HG02678 (cell line): Measurements from ENCODE around the gene ZSWIM5.
"Not testable (repeated sequence)": the region's sequence is repeated elsewhere in the genome, so short reads cannot be mapped to it uniquely, and the experiment has no call there.

Source experiments
- ATAC-seq: cut with Tn5 transposase; IDR thresholded peaks from one replicate; pipeline ENCODE4 v1.9.1; 2021; ENCODE audit warnings: mild to moderate bottlenecking, moderate library complexity; ENCODE audit not compliant: unreplicated experiment

The ZSWIM5 gene

DNA sequence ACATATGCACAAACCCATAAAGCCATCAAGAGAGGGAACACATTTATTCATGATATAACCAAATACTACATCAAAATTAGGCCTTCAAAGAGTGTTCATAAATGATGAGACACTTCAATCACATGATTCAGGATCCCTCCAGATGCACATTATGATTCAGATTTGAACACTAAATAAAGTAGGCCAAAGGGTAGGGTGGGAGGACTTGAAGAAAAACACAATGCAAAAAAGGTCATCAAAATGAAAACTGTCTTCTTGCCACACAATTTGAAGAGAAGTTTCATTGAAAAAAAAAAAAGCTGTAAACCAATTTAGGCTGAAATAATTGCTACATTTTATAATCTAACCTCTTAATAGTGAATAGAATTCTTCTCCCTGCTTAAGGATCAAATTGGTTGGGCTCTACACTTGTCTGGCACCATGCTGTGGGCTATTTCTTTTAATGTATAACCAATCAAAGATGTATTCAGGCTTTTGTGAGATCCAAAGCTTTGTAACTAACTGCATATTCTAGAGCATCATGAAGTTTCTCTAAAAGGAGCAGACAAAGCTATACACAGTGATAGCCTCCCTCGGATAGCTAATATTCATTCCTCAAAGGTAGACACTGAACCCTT, 58.1 kb downstream of the ZSWIM5 start:
- no peak for ATAC-seq

DNA sequence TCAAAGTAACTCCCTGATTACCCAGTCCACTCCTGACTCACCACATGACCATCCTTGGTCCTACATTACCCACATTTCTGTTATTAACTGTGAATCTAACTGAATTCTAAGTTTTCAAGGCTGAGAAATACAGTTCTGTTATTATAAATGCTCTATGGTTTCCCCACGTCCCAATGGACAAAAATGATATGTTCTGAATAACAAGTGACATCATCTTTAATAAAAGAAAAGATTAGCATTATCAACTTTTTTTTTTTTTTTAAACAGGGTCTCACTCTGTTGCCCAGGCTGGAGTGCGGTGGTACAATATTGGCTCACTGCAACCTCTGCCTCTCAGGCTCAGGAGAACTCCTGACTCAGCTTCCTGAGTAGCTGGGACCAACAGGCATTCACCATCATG, 59.6 kb downstream of the ZSWIM5 start:
- ATAC-seq: no peak

DNA sequence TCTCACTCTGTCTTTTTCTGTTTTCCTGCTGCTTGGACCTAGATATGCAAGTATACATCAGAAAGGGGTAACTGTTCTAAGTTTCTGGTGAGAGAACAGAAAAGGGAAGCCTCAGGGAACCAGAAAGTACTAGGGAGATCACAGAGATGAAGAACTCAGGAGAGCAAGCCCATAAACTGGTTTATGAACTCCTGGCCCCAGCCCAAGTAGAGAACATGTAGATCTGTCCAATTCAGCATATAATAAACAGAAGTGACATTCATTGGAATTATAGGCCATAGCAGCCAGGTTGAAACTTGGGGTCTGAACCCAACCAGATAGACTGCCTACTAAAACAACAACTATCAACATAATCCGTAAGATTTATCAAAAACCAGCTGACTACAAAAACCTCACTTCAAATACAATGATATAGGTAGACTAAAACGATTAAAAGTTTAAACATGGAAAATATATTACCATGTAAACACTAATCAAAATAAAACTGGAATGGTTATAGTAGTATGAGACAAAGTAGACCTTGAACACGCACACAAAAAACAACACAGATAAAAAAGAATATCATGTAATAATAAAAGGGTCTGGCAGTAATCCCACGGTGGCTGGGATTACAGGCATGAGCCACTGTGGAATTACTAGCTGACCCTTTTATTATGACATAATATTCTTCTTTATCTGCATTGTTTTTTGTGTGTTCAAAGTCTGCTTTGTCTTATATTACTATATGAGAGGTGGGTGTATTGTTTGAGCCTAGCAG, 65.0 kb downstream of the ZSWIM5 start:
- no peak for ATAC-seq

DNA sequence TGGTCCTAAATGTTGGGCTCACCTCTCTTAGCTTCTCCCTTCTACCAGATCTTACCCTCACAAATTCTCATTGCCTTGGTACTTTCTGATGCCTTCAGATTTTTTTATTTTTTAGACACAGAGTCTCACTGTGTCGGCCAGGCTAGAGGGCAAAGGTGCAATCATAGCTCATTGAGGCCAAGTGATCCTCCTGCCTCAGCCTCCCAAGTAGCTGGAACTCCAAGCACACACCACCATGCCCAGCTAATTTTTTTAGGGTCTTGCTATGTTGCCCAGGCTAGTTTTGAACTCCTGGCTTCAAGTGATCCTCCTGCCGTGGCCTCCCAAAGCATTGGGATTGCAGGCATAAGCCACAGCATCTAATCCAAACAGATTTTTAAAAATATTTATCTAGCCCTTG, 69.4 kb downstream of the ZSWIM5 start:
- no peak for ATAC-seq

DNA sequence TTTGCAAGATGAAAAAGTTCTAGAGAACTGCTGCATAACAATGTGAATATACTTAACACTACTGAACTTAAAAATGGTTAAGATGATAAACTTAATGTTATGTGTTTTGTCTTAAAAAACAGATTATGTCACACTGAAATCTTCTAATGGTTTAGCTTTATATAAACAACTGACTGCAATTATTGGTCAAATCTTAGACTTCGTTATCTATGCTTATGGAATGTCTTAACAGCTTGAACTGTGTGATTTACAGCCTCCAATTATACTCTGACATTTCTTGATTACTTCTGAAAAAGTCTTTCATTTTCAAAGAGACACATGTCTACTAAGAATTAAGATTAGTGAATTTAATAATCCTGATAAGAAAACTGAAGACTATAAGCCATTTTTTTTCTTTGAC, 71.1 kb downstream of the ZSWIM5 start:
- no peak for ATAC-seq

DNA sequence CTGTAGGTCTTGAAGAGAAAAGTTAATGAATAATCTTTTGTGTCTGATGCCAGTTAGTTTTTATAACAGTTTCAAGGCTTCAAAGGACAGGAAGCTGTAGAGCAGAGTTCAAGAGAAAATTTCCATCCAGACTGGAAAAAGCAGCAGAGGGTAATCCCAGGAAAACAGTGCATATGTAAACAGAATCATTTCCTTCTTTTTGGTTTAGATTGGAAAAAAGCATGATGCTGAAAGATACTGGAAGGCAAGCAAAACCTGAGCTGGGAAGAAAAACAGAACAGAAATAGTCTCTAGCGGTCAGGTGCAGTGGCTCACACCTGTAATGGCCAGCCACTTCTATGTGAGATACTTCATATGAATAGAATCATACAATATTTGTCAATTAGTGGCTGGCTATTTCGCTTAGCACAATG, 71.9 kb downstream of the ZSWIM5 start:
- ATAC-seq: no peak

DNA sequence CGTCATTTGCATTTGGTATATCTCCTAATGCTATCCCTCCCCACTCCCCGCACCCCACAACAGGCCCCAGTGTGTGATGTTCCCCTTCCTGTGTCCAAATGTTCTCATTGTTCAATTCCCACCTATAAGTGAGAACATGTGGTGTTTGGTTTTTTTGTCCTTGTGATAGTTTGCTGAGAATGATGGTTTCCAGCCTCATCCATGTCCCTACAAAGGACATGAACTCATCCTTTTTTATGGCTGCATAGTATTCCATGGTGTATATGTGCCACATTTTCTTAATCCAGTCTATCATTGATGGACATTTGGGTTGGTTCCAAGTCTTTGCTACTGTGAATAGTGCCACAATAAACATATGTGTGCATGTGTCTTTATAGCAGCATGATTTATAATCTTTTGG, 73.7 kb downstream of the ZSWIM5 start:
- not testable (repeated sequence) for ATAC-seq

DNA sequence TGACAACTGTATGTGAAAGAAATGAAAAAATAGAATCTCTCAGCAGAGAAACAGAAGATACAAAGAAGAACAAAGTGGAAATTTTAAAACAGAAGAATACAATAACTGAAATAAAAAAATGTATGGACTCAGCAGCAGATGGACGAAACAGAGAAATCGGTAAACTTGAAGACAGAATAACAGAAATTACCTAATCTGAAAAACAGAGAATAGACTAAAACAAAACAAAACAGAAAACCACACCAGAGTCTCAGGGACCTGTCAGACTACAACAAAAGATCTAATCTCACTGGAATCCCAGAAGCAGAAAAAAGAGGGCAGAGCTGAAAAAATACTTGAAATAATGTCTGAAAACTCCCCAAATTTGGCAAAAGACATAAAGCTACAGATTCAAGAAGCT, 83.0 kb downstream of the ZSWIM5 start:
- no peak for ATAC-seq

DNA sequence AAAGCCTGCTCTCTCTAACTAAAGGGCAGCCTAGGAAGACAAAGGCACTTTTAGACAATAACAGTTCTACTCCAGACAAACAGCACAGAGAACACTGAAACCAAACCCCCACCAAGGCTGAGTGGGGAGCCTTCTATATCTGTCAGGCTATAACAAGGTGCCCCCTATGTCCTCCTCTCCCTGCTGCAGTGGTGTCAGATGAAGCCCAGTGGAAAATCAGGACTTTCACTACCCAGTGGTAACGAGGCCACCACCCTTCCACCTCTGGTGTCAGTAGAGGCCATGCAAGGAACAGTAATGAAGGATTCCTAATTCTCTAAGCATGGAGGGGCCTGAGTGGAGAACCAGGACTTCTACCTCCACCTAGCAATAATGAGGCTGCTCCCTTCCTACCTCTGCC, 83.7 kb downstream of the ZSWIM5 start:
- ATAC-seq: no peak

DNA sequence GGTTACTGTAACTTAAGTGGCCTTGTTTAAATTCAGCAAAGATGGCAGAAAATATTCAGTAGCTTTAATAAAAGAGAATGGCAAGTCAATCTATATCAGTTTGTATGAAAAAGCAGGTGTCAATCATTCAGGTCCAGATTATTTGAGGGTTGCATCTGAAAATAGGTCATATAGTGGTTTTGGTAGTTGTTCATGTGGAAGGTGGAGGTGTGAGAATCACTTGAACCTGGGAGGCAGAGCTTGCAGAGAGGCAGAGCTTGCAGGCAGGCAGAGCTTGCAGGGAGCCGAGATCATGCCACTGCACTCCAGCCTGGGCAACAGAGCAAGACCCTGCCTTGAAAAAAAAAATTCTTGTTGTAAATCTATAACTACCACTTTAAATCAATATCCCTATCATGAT, 88.6 kb downstream of the ZSWIM5 start:
- no peak for ATAC-seq

DNA sequence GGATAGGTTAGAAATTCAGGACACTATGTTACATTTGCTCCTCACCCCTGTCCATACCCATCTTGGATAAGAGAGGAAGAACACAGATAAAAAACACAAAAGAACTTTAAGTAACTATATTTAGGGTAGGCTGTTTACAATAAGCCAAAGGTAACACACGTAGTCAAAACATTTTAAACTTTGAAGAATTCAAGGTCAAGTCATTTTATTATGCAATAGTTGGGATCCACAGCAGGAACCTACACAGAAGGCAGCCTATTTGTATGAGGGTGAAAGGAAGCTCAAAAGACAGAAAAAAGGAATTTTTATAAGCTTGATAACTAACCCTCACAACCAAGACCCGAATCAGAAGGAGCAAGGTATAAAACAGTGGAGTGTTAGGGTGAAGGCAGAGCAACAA, 89.6 kb downstream of the ZSWIM5 start:
- no peak for ATAC-seq

DNA sequence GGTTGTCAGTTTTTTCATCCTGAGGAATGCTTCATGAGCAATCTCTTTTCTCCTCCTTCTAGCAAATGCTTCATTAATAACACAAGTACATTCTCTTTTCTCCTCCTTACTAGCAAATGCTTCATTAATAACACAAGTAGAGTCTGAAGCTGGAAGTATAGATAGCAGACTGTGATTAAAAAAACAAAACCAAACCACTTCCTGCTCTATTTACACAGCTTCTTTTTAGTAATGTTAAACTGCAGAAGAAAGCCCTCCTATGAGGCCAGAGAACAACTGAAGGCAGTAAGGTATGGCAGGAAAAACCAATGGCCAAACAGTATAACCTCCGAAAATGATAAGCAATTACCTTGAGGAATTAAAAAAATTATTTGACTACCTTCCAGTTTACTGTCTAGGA, 90.1 kb downstream of the ZSWIM5 start:
- no peak for ATAC-seq

DNA sequence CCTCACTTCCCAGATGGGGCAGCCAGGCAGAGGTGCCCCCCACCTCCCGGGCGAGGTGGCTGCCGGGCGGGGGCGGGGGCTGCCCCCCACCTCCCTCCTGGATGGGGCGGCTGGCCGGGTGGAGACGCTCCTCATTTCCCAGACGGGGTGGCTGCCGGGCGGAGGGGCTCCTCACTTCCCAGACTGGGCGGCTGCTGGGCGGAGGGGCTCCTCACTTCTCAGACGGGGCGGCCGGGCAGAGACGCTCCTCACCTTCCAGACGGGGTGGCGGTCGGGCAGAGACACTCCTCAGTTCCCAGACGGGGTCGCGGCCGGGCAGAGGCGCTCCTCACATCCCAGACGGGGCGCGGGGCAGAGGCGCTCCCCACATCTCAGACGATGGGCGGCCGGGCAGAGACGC, 91.2 kb downstream of the ZSWIM5 start:
- ATAC-seq: not testable (repeated sequence)

DNA sequence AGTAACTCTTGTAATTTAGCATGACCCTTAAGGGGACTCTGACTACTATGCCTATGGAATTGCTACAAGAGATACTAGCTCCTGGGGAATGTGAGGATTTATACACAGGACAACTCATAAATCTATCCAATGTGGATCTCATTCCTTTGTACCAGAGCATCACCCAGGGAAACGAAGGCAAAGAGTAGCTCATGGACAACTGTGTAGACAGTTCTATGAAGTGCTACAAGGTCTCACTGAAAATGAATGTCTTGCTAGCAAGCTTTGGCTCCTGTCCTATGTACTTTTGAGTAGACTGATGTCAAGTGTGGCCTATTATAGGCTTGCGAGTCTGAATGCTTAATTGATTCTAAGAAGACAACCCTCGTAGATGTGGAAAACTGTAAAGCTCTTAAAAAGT, 93.7 kb downstream of the ZSWIM5 start:
- ATAC-seq: no peak

DNA sequence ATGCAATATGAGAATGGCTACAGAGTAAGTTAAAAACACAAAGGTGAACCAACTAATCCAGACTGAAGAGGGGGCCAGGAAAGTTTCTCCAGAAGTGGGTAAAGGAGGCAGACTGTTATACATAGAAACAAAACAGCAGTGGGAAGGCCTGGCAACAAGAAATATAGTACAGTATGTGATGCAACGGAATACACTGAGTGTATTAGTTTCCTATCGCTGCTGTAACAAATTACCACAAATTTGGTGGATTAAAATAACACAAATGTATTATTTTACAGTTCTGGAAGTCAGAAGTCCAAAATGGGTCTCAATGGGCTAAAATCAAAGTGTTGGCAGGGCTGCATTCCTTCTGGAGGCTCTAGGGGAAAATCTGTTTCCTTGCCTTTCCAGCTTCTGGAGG, 95.2 kb downstream of the ZSWIM5 start:
- ATAC-seq: no peak

DNA sequence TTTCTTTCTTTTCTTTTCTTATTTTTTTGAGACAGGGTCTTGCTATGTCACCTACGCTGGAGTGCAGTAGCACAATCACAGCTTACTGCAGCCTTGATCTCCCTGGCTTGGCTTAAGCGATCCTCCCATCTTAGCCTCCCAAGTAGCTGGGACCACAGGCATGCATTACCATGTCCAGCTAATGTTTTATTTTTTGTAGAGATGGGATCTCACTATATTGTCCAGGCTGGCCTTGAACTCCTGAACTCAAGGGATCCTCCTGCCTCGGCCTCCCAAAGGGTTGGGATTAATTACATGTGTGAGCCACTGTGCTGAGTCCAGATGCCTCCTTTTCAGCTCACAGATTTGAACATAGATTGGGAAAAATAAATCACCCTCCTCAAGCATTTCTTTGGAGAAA, 98.6 kb downstream of the ZSWIM5 start:
- ATAC-seq: no peak

DNA sequence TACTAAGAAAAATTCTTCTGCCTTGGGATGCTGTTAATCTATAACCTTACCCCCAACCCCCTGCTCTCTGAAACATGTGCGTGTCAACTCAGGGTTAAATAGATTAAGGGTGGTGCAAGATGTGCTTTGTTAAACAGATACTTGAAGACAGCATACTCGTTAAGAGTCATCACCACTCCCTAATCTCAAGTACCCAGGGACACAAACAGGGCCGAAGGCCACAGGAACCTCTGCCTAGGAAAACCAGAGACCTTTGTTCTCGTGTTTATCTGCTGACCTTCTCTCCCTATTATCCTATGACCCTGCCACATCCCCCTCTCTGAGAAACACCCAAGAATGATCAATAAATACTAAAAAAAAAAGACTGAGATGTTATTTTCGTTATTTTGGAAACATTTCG, 99.5 kb downstream of the ZSWIM5 start:
- ATAC-seq: not testable (repeated sequence)

DNA sequence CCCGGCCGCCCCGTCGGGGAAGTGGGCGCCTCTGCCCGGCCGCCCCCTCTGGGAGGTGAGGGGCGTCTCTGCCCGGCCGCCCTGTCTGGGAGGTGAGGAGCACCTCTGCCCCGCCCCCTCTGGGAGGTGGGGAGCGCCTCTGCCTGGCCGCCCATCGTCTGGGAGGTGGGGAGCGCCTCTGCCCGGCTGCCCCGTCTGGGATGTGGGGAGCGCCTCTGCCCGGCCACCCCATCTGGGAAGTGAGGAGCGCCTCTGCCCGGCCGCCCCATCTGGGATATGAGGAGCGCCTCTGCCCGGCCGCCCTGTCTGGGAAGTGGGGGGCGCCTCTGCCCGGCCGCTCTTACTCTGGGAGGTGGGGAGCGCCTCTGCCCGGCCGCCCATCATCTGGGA, 100.3 kb downstream of the ZSWIM5 start:
- not testable (repeated sequence) for ATAC-seq

DNA sequence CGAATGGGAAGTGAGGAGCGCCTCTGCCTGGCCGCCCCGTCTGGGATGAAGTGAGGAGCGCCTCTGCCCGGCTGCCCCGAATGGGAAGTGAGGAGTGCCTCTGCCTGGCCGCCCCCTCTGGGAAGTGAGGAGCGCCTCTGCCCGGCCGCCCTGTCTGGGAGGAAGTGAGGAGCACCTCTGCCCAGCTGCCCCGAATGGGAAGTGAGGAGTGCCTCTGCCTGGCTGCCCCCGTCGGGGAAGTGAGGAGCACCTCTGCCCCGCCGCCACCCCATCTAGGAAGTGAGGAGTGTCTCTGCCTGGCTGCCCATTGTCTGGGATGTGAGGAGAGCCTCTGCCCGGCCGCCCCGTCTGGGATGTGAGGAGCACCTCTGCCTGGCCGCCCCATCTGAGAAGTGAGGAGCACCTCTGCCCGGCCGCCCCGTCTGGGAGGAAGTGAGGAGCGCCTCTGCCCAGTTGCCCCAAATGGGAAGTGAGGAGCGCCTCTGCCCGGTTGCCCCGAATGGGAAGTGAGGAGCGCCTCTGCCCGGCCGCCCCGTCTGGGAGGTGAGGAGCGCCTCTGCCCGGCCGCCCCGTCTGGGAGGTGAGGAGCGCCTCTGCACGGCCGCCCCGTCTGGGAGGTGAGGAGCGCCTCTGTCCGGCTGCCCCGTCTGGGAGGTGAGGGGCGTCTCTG, 100.8 kb downstream of the ZSWIM5 start:
- ATAC-seq: not testable (repeated sequence)

DNA sequence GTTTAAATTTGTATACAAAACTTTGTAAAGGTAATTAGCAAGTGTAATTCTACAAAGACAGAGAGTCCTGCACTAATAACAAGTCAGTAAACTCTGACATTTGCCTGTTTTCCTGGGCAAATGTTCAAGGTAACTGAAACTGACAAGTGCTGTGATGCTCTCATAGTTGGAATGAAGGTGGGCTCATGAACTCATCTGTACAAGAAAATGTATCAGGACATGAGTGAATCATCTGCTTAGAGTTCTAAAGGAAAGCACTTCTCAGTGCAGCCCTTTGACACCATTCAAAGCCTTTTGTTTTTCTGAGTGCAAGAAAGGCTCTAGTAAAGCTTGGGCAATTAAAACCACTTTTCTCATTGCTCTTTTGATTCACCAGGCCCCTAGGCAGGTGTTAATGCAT, 102.9 kb downstream of the ZSWIM5 start:
- ATAC-seq: no peak

DNA sequence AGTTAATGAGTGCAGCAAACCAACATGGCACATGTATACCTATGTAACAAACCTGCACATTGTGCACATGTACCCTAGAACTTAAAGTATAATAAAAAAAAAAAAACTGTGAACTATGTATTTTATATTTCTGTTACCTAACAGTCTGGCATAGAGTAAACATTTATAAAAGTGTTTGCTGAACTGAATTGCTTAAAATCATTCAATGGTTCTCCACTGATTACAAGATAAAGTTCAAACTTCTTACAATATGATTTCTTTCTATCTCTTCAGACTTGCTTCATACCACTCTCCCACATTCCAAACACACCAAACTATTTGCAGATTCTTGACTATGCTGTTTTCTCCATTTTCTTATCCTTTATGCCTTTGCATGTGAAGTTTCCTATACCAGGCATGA, 104.5 kb downstream of the ZSWIM5 start:
- no peak for ATAC-seq

DNA sequence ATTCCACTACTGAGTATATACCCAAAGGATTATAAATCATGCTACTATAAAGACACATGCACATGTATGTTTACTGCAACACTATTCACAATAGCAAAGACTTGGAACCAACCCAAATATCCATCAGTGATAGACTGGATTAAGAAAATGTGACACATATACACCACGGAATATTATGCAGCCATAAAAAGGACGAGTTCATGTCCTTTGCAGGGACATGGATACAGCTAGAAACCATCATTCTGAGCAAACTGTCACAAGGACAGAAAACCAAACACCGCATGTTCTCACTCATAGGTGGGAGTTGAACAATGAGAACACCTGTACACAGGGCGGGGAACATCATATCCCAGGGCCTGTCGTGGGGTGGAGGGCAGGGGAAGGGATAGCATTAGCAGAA, 104.9 kb downstream of the ZSWIM5 start:
- not testable (repeated sequence) for ATAC-seq
